ENCODE data around the gene ZNF710.

GRCh38 chr15:90031231-90031791 lies 30.2 kb downstream of the ZNF710 start:
- TF ChIP-seq POLR2AphosphoS5 (IDR thresholded peaks at IDR 0.05): peak in 1 of 3 donors; percentile 47
- peak in 1 of 3 donors; percentile 14 for TF ChIP-seq POLR2A (IDR thresholded peaks at IDR 0.05)
- TF ChIP-seq CTCF (IDR thresholded peaks at IDR 0.05 in 8 of 11, conservative IDR thresholded peaks at IDR 0.05 in 3 of 11): no peak
